Keratinocyte (primary cell): ENCODE results near the gene CARM1. TPM values are rescaled to one million over a fixed set of nuclear protein-coding genes. Genes with fewer than 3 reads are reported as not detected.

ENCODE experiments used
- DNase-seq: peaks from one replicate; pipeline ENCODE4 v3.0.0-alpha.2; 2011; ENCODE audit warnings: low read depth, missing footprints, low spot score
- FAIRE-seq: peaks from 2 replicates; lab custom pipeline; 2011; peaks lifted over from hg19 to GRCh38; lab: Jason Lieb, UNC
- H2AFZ ChIP-seq: 2 replicates; pipeline ENCODE4 v1.6.0; 2012; ENCODE audit warnings: low read length, control low read depth, inconsistent platforms; ENCODE audit not compliant: control insufficient read depth
- H3K27ac ChIP-seq: 2 replicates; pipeline ENCODE4 v1.5.1; 2011; ENCODE audit warnings: low read length; ENCODE audit not compliant: control insufficient read depth, insufficient read depth
- H3K27me3 ChIP-seq: 3 replicates; pipeline ENCODE4 v1.6.0; 2011; ENCODE audit warnings: low read length; ENCODE audit not compliant: control insufficient read depth, insufficient read depth; ENCODE audit errors: extremely low read depth
- H3K36me3 ChIP-seq, 2 experiments: 2 replicates in 1 of 2; 3 replicates in 1 of 2; pipeline ENCODE4 v1.5.1; 2011; ENCODE audit warnings: low read length in 2 of 2, mild to moderate bottlenecking in 1 of 2; ENCODE audit not compliant: control insufficient read depth in 2 of 2, insufficient read depth in 2 of 2; ENCODE audit errors: extremely low read depth in 1 of 2
- H3K4me1 ChIP-seq: 3 replicates; pipeline ENCODE4 v1.5.1; 2011; ENCODE audit warnings: low read length; ENCODE audit not compliant: control insufficient read depth, insufficient read depth; ENCODE audit errors: extremely low read depth
- H3K4me2 ChIP-seq: 3 replicates; pipeline ENCODE4 v1.6.0; 2011; ENCODE audit warnings: low read depth, low read length; ENCODE audit not compliant: control insufficient read depth, insufficient read depth; ENCODE audit errors: extremely low read depth
- H3K4me3 ChIP-seq, 3 experiments: fragments of 200-600 bp in 1 of 3; sonication (generic) in 1 of 3; 2 replicates in 2 of 3; 3 replicates in 1 of 3; pipeline ENCODE4 v1.5.1; 2011 to 2016; ENCODE audit warnings: low read length in 3 of 3, mild to moderate bottlenecking in 3 of 3, control low read depth in 2 of 3, inconsistent platforms in 1 of 3, low read depth in 1 of 3, mixed read lengths in 1 of 3, mixed run types in 1 of 3, moderate library complexity in 1 of 3; ENCODE audit not compliant: control insufficient read depth in 2 of 3, insufficient read depth in 2 of 3; ENCODE audit errors: extremely low read depth in 1 of 3
- H3K79me2 ChIP-seq: 2 replicates; pipeline ENCODE4 v1.6.0; 2012; ENCODE audit warnings: low read length; ENCODE audit not compliant: control insufficient read depth, insufficient read depth
- H3K9ac ChIP-seq: 3 replicates; pipeline ENCODE4 v1.6.0; 2011; ENCODE audit warnings: low read length; ENCODE audit not compliant: control insufficient read depth, insufficient read depth; ENCODE audit errors: extremely low read depth
- H3K9me1 ChIP-seq: 3 replicates; pipeline ENCODE4 v1.6.0; 2011; ENCODE audit warnings: low read length; ENCODE audit not compliant: control insufficient read depth, insufficient read depth; ENCODE audit errors: extremely low read depth
- H3K9me3 ChIP-seq: 2 replicates; pipeline ENCODE4 v1.5.1; 2012; ENCODE audit warnings: low read depth, low read length; ENCODE audit not compliant: control insufficient read depth
- H4K20me1 ChIP-seq: 3 replicates; pipeline ENCODE4 v1.6.0; 2011; ENCODE audit warnings: low read length; ENCODE audit not compliant: control insufficient read depth, insufficient read depth; ENCODE audit errors: extremely low read depth
- EZH2 ChIP-seq: IDR thresholded peaks from one replicate; pipeline ENCODE4 v1.6.1; 2012; ENCODE audit warnings: inconsistent platforms, mild to moderate bottlenecking, low read length, moderate library complexity
- dilution Hi-C: fragments of 300-500 bp; cut with MboI; formaldehyde crosslinking; loops from one replicate; pipeline ENCODE4 v1.7.0; 2020; ENCODE audit warnings: low sequenced_read_pairs; ENCODE audit not compliant: extremely low pct_ligation_motif_present
- polyA plus RNA-seq, 5 experiments: library from polyadenylated mRNA; depleted of rRNA in 3 of 5; stranded (reverse) in 3 of 5; stranded (forward) in 1 of 5; unstranded in 1 of 5; fragments of >200 nt; gene quantifications; 1 replicate in 1 of 5; 2 replicates in 3 of 5; 3 replicates in 1 of 5; pipeline versions ENCODE4 v1.2.1 to v1.2.3, GENCODE V29; 2011 to 2012; ENCODE audit warnings: missing spikeins in 2 of 5, low read depth in 1 of 5, low replicate concordance in 1 of 5
- TF ChIP-seq, protein P1 (sequence below), 3 experiments: IDR thresholded peaks in 1 of 3; conservative IDR thresholded peaks in 1 of 3; optimal IDR thresholded peaks in 1 of 3; 2 replicates in 2 of 3; 3 replicates in 1 of 3; pipeline versions ENCODE3 to v1.5.1; 2011; ENCODE audit warnings: low read length in 3 of 3, mild to moderate bottlenecking in 3 of 3, moderate library complexity in 2 of 3, control low read depth in 1 of 3, inconsistent platforms in 1 of 3; ENCODE audit not compliant: insufficient read depth in 2 of 3; ENCODE audit errors: extremely low read depth in 1 of 3

The CARM1 gene
- polyA plus RNA-seq, 1 donor (not counting 4 experiments of a cell fraction or from before 2014, with no cell fraction given), result 22.8 TPM

DNA sequence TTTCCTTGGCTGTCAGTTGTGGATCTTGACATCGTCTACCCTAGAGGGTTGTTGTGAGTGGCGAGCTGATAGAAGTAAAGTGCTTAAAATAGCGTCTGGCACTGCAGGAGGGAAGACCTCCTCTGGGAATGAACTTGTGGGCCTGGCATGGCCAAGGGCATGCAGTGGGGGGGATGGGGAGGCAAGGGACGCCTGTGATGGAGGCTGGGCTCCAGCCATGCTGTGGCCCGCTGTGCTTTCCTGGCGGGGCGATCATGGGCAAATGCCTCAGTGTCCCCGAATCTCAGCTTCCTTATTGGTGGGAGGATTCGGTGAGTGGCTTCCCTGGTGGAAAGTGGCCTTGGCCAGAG, 10.7 kb downstream of the CARM1 start:
- H2AFZ ChIP-seq, result no peak overlapping the region
- TF ChIP-seq, protein P1, sequence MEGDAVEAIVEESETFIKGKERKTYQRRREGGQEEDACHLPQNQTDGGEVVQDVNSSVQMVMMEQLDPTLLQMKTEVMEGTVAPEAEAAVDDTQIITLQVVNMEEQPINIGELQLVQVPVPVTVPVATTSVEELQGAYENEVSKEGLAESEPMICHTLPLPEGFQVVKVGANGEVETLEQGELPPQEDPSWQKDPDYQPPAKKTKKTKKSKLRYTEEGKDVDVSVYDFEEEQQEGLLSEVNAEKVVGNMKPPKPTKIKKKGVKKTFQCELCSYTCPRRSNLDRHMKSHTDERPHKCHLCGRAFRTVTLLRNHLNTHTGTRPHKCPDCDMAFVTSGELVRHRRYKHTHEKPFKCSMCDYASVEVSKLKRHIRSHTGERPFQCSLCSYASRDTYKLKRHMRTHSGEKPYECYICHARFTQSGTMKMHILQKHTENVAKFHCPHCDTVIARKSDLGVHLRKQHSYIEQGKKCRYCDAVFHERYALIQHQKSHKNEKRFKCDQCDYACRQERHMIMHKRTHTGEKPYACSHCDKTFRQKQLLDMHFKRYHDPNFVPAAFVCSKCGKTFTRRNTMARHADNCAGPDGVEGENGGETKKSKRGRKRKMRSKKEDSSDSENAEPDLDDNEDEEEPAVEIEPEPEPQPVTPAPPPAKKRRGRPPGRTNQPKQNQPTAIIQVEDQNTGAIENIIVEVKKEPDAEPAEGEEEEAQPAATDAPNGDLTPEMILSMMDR (optimal IDR thresholded peaks at IDR 0.05 in 1 of 3, IDR thresholded peaks at IDR 0.05 in 1 of 3, conservative IDR thresholded peaks at IDR 0.05 in 1 of 3; ENCODE audit: extremely low read depth in 1 of 3, insufficient read depth in 2 of 3, low read length in 3 of 3), result no peak
- no peak for TF ChIP-seq EZH2
- peaks cover 7% of the 10 kb centered on the region for H3K4me1 ChIP-seq
- DNase-seq (no peak), FAIRE-seq (no peak)
- peaks cover 71% of the 10 kb centered on the region for H3K79me2 ChIP-seq
- no peak overlapping the region for H3K27ac ChIP-seq
- no peak overlapping the region for H3K4me2 ChIP-seq
- no peaks in the 10 kb centered on the region for H3K9me3 ChIP-seq
- H3K27me3 ChIP-seq, result no peaks in the 10 kb centered on the region
- peaks cover 8% of the 10 kb centered on the region for H4K20me1 ChIP-seq
- H3K9me1 ChIP-seq, result no peaks in the 10 kb centered on the region
- H3K4me3 ChIP-seq, result no peak overlapping the region
- dilution Hi-C loops, result no loop called here
- peaks cover 12 to 14% of the 10 kb centered on the region in 2 experiments for H3K36me3 ChIP-seq
- no peak overlapping the region for H3K9ac ChIP-seq

DNA sequence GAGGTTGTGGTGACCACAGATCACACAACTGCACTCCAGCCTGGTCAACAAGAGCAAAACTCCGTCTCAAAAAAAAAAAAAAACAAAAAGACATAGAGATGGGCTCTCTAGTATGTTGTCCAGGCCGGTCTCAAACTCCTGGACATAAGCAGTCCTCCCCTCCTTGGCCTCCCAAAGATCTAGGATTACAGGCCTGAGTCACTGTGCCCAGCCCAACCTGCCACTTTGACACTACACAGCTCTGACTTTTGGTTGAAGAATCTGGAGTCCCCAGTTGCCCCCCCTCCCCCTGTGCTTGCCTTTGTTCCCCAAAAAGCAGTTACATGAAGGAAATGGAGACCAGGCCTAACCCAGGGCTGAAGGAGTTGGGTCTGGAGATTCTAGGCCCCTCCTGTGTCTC, 12.9 kb downstream of the CARM1 start:
- Histone ChIP-seq H3K79me2 (peaks cover 72% of the 10 kb centered on the region), H3K27ac (no peak overlapping the region), H2AFZ (no peak overlapping the region), H4K20me1 (peaks cover 11% of the 10 kb centered on the region), H3K9me3 (no peaks in the 10 kb centered on the region), H3K4me3 (no peak overlapping the region), H3K36me3 (peaks cover 11 to 14% of the 10 kb centered on the region in 2 experiments), H3K4me1 (peaks cover 11% of the 10 kb centered on the region), H3K9ac (no peak overlapping the region), H3K9me1 (peaks cover 2% of the 10 kb centered on the region), H3K4me2 (no peak overlapping the region), H3K27me3 (no peaks in the 10 kb centered on the region)
- TF ChIP-seq EZH2, result no peak
- no peak for FAIRE-seq
- no peak for DNase-seq
- dilution Hi-C loops, result no loop called here
